Measurements from ENCODE around the gene MMP24OS. TPM values are rescaled to one million over a fixed set of nuclear protein-coding genes. Genes with fewer than 3 reads are reported as not detected.
A peak's percentile ranks its signal among the peaks of the same experiment; 100 is the strongest.

MMP24OS gene
- total and polyA plus RNA-seq, 2 donors from 2014 or later = 127 to 248 TPM

- DNase-seq = peak in 1 of 5 donors; percentile 93
Observed at GRCh38 chr20:35305682-35306556, 28.0 kb upstream of the MMP24OS start.

GRCh38 chr20:35304956-35305355 lies 27.0 kb upstream of the MMP24OS start:
- no peaks in the 10 kb centered on the region for H3K9me3 ChIP-seq (ENCODE audit: control insufficient read depth in 2 of 3, insufficient read depth in 1 of 3, low read length in 3 of 3)
- H3K4me1 ChIP-seq (ENCODE audit: control insufficient read depth in 2 of 3, insufficient read depth in 2 of 3, low read depth in 1 of 3, low read length in 3 of 3) = peaks cover 0 to 15% (median 8%) of the 10 kb centered on the region in 3 donors
- intact Hi-C loops (cut with DNase I) = loop anchor here (5.0 kb wide), 1 partner anchor 137 kb away; no protein-coding TSS in a partner anchor
- H3K4me3 ChIP-seq (ENCODE audit: low read length in 3 of 3) = no peak overlapping the region
- no peak overlapping the region for H3K9ac ChIP-seq (ENCODE audit: low read length in 3 of 3)
- FAIRE-seq (no peak), DNase-seq (no peak)
- H3K27ac ChIP-seq (ENCODE audit: low read depth in 2 of 2, low read length in 2 of 2) = no peak overlapping the region
- peaks cover 0 to 8% (median 0%) of the 10 kb centered on the region in 3 donors for H3K36me3 ChIP-seq (ENCODE audit: control insufficient read depth in 2 of 3, insufficient read depth in 3 of 3, low read length in 3 of 3)
- TF ChIP-seq, protein P1, sequence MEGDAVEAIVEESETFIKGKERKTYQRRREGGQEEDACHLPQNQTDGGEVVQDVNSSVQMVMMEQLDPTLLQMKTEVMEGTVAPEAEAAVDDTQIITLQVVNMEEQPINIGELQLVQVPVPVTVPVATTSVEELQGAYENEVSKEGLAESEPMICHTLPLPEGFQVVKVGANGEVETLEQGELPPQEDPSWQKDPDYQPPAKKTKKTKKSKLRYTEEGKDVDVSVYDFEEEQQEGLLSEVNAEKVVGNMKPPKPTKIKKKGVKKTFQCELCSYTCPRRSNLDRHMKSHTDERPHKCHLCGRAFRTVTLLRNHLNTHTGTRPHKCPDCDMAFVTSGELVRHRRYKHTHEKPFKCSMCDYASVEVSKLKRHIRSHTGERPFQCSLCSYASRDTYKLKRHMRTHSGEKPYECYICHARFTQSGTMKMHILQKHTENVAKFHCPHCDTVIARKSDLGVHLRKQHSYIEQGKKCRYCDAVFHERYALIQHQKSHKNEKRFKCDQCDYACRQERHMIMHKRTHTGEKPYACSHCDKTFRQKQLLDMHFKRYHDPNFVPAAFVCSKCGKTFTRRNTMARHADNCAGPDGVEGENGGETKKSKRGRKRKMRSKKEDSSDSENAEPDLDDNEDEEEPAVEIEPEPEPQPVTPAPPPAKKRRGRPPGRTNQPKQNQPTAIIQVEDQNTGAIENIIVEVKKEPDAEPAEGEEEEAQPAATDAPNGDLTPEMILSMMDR (IDR thresholded peaks at IDR 0.05; ENCODE audit: borderline replicate concordance, extremely low read depth, insufficient read depth) = no peak
- H3K27me3 ChIP-seq (ENCODE audit: control insufficient read depth, insufficient read depth, low read length) = no peaks in the 10 kb centered on the region

More at GRCh38 chr20:35305682-35306556, 28.0 kb upstream of the MMP24OS start:
- Histone ChIP-seq H3K9me3 (ENCODE audit: control insufficient read depth in 2 of 3, insufficient read depth in 1 of 3, low read length in 3 of 3) (no peaks in the 10 kb centered on the region), H3K9ac (ENCODE audit: low read length in 3 of 3) (no peak overlapping the region), H3K27ac (ENCODE audit: low read depth in 2 of 2, low read length in 2 of 2) (no peak overlapping the region), H3K4me3 (ENCODE audit: low read length in 3 of 3) (no peak overlapping the region), H3K27me3 (ENCODE audit: control insufficient read depth, insufficient read depth, low read length) (no peaks in the 10 kb centered on the region), H3K4me1 (ENCODE audit: control insufficient read depth in 2 of 3, insufficient read depth in 2 of 3, low read depth in 1 of 3, low read length in 3 of 3) (peaks cover 0 to 15% (median 8%) of the 10 kb centered on the region in 3 donors), H3K36me3 (ENCODE audit: control insufficient read depth in 2 of 3, insufficient read depth in 3 of 3, low read length in 3 of 3) (peaks cover 0 to 8% (median 0%) of the 10 kb centered on the region in 3 donors)
- intact Hi-C loops (cut with DNase I) = no loop called here
- no peak for FAIRE-seq
- TF ChIP-seq, protein P1 (IDR thresholded peaks at IDR 0.05; ENCODE audit: borderline replicate concordance, extremely low read depth, insufficient read depth) = no peak

DNA sequence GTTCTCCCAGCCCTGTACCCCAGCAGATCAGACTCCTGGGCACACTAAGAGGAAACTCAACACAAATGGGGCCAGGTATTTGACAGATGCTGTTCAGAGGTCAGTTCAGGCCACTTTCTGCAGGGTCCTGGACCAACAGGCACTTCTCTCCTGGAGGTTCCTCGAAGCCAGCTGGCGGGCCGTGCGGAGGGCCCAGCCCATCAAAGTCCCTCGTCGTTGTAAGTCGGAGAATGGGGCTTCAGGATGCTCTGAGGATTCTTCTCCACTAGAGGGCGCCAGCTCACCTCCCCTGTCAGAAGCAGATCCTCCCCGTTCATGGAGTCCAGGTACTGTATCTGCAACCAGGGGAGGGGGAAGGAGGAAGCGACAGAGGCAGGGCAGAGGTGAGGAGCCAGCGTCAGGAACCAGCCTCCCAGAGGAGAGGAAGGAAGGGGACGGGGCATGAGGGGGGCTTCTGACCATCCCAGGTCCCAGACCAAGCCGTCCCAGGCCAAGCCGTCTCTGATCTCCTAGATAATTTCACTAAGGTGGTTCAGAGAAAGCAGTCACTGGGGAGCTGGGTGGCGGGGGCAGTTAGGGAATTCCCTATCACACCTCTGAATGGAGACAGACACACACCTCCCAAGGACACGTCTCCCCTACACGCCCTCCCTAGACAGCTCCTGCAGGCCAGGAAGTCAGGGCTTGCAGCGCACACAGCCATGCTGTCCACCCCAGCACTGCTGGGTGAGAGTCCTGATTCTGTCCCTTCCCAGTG lies 26.0 kb upstream of the MMP24OS start:
- Histone ChIP-seq H3K4me3 (ENCODE audit: low read length in 3 of 3) (no peak overlapping the region), H3K4me1 (ENCODE audit: control insufficient read depth in 2 of 3, insufficient read depth in 2 of 3, low read depth in 1 of 3, low read length in 3 of 3) (peaks cover 0 to 15% (median 8%) of the 10 kb centered on the region in 3 donors), H3K9ac (ENCODE audit: low read length in 3 of 3) (no peak overlapping the region), H3K27me3 (ENCODE audit: control insufficient read depth, insufficient read depth, low read length) (no peaks in the 10 kb centered on the region), H3K27ac (ENCODE audit: low read depth in 2 of 2, low read length in 2 of 2) (no peak overlapping the region), H3K36me3 (ENCODE audit: control insufficient read depth in 2 of 3, insufficient read depth in 3 of 3, low read length in 3 of 3) (peaks cover 0 to 6% (median 0%) of the 10 kb centered on the region in 3 donors), H3K9me3 (ENCODE audit: control insufficient read depth in 2 of 3, insufficient read depth in 1 of 3, low read length in 3 of 3) (no peaks in the 10 kb centered on the region)
- DNase-seq = peak in 4 of 5 donors; percentile 87 to 93 (median 90)
- FAIRE-seq = no peak
- intact Hi-C loops (cut with DNase I) = loop anchor here (5.0 kb wide), 1 partner anchor 138 kb away; no protein-coding TSS in a partner anchor
- TF ChIP-seq, protein P1 (IDR thresholded peaks at IDR 0.05; ENCODE audit: borderline replicate concordance, extremely low read depth, insufficient read depth) = peak; percentile 91

All from kidney (tissue), 14 donors.